ENCODE results near the gene ZMYM1. TPM values are rescaled to one million over a fixed set of nuclear protein-coding genes. Genes with fewer than 3 reads are reported as not detected.

ZMYM1 gene
- total and polyA plus RNA-seq, 2 of the 8 experiments (the other 6 are each of a cell fraction or from before 2014, with no cell fraction given): 10.0 to 41.3 TPM

- no peak for TF ChIP-seq CHD7 (IDR thresholded peaks at IDR 0.05; ENCODE audit: insufficient replicate concordance, low read length)
- no peak for TF ChIP-seq KDM4A (IDR thresholded peaks at IDR 0.05; ENCODE audit: low read depth, low read length, severe bottlenecking)
- TF ChIP-seq RXRA (IDR thresholded peaks at IDR 0.05; ENCODE audit: insufficient read depth, low read depth, low read length): no peak
- TF ChIP-seq TAF7 (optimal IDR thresholded peaks at IDR 0.05; ENCODE audit: borderline replicate concordance, low read depth, low read length): no peak
- TF ChIP-seq KDM1A (IDR thresholded peaks at IDR 0.05; ENCODE audit: borderline replicate concordance, low read length): no peak
- TF ChIP-seq POU5F1 (IDR thresholded peaks at IDR 0.05; ENCODE audit: low read depth, low read length): no peak
- no peak for TF ChIP-seq TAF1 (IDR thresholded peaks at IDR 0.05; ENCODE audit: low read depth, low read length)
- no peak for TF ChIP-seq TEAD4 (IDR thresholded peaks at IDR 0.05; ENCODE audit: low read depth, low read length)
- no peak for TF ChIP-seq TBP (IDR thresholded peaks at IDR 0.05; ENCODE audit: low read depth, low read length)
- no peak for TF ChIP-seq POLR2AphosphoS5 (IDR thresholded peaks at IDR 0.05; ENCODE audit: low read depth, low read length)
- no peak for TF ChIP-seq KDM5A (IDR thresholded peaks at IDR 0.05; ENCODE audit: low read length)
- TF ChIP-seq RBBP5 (IDR thresholded peaks at IDR 0.05; ENCODE audit: borderline replicate concordance, low read depth, low read length): no peak
Measured at GRCh38 chr1:35043498-35043897, 35.7 kb upstream of the ZMYM1 start (continued).
